Adrenal gland (tissue), 12 donors: ENCODE measurements around the gene PATJ. TPM values are rescaled to one million over a fixed set of nuclear protein-coding genes. Genes with fewer than 3 reads are reported as not detected.

Source experiments
- DNase-seq, 7 donors: peaks; one replicate each; pipeline ENCODE4 v3.0.0-alpha.2; 2019 to 2020
- H3K27ac ChIP-seq, 5 donors: fragments of 200-600 bp; sonication (generic) in 4 of 5; 1 replicate in 3 of 5; 2 replicates in 2 of 5; pipeline versions ENCODE4 v1.5.1 to v1.8.0; 2016 to 2020; ENCODE audit warnings: mild to moderate bottlenecking in 1 of 5
- H3K27me3 ChIP-seq: fragments of 200-600 bp; 2 replicates; pipeline ENCODE4 v1.8.0; 2021
- H3K36me3 ChIP-seq, 2 donors: fragments of 200-600 bp; replicated peaks in 1 of 2; 1 replicate in 1 of 2; 2 replicates in 1 of 2; pipeline versions ENCODE4 v1.5.1 to v1.8.0; 2018 to 2022
- H3K4me1 ChIP-seq, 2 donors: fragments of 200-600 bp; replicated peaks in 1 of 2; 1 replicate in 1 of 2; 2 replicates in 1 of 2; pipeline versions ENCODE4 v1.5.1 to v1.8.0; 2018 to 2021
- H3K4me3 ChIP-seq, 4 donors: fragments of 200-600 bp; sonication (generic) in 3 of 4; one replicate each; pipeline ENCODE4 v1.5.1; 2016 to 2018
- H3K9me3 ChIP-seq, 3 donors: fragments of 200-600 bp; sonication (generic) in 1 of 3; replicated peaks in 1 of 3; 1 replicate in 2 of 3; 2 replicates in 1 of 3; pipeline versions ENCODE4 v1.5.1 to v1.8.0; 2016 to 2021
- POLR2A ChIP-seq, 2 donors: fragments of 450-650 bp; IDR thresholded peaks; one replicate each; pipeline ENCODE4 v1.6.1; 2017; ENCODE audit warnings: antibody characterized with exemption in 2 of 2, mild to moderate bottlenecking in 2 of 2, moderate library complexity in 1 of 2
- WGBS, 4 donors: extraction: QIAGEN DNeasy Blood & Tissue Kit in 2 of 4; methylation state at CpG; one replicate each; pipeline versions ENCODE4 v1.1.5 to v1.1.7; 2013 to 2017; 5-methylcytosine and 5-hydroxymethylcytosine counted together
- intact Hi-C, 2 donors: fragments of 100-400 bp; cut with DNase I; formaldehyde crosslinking; loops; one replicate each; pipeline versions ENCODE4 v1.14.1 to v1.15.0; 2022 to 2023
- polyA plus RNA-seq, 3 donors: library from polyadenylated mRNA; stranded (reverse); fragments of 200-250 nt in 2 of 3; fragments of 350-450 nt in 1 of 3; fragmentation: Illumina TruSeq in 1 of 3; extraction: RNeasy Lipid Tissue Mini Kit (QIAGEN cat#74804) in 1 of 3; gene quantifications; one replicate each; pipeline ENCODE4 v1.2.3, GENCODE V29; 2013 to 2014
- total RNA-seq, 9 donors: library from RNA; depleted of rRNA in 4 of 9; stranded (reverse); fragments of >200 nt in 4 of 9; fragments of 120-200 nt in 1 of 9; fragmentation: NEBNext Ultra II Directional in 1 of 9; extraction: Animal tissue kit (Norgen Biotek cat#: 25700) in 1 of 9; gene quantifications; one replicate each; pipeline versions ENCODE4 v1.1.0 to v1.2.4, GENCODE V29; 2013 to 2023
- TF ChIP-seq, protein P1 (sequence below), 6 experiments: fragments of 450-650 bp in 4 of 6; fragments of 200-600 bp in 2 of 6; sonication (generic) in 1 of 6; IDR thresholded peaks; 1 replicate in 5 of 6; 2 replicates in 1 of 6; pipeline versions ENCODE4 v1.5.1 to v1.8.0; 2016 to 2021; ENCODE audit warnings: antibody characterized with exemption in 6 of 6, mild to moderate bottlenecking in 2 of 6, moderate library complexity in 1 of 6
- donor health status: healthy with polysubstance abuse.
- donor health status: Bipolar disorder and iron deficiency.
- donor health status: DM: yes; HTN: yes; CAD: no.
- donor health status: DM: no; HTN: no; CAD: no.
- donor health status: DM: no; HTN: no; CAD: no.
- donor health status: DM: yes; HTN: yes; CAD: no.

The PATJ gene
- total and polyA plus RNA-seq, 12 donors, result 6.8 to 36.6 (median 23.4) TPM

DNA sequence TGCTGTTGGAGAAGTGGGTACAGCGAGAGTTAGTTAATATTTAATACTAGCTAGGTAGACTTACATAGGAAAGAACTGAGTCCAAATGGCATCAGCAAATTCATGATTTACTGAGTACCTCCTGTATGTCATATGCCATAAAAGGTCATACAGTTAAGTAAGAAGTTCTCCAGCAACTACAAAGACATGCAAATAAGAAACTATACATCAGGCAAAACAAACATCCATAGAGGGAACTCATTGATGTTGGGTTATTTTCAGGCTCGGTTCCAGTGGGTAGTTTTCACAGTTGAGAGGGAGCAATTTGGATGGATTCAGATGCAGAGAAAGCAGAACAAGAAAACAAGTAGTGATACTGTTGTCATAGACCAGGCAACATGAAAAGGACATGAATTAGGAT, 287.4 kb downstream of the PATJ start:
- no peak for DNase-seq
- intact Hi-C loops, result no loop called here
- TF ChIP-seq POLR2A (IDR thresholded peaks at IDR 0.05), result no peak
- TF ChIP-seq, protein P1, sequence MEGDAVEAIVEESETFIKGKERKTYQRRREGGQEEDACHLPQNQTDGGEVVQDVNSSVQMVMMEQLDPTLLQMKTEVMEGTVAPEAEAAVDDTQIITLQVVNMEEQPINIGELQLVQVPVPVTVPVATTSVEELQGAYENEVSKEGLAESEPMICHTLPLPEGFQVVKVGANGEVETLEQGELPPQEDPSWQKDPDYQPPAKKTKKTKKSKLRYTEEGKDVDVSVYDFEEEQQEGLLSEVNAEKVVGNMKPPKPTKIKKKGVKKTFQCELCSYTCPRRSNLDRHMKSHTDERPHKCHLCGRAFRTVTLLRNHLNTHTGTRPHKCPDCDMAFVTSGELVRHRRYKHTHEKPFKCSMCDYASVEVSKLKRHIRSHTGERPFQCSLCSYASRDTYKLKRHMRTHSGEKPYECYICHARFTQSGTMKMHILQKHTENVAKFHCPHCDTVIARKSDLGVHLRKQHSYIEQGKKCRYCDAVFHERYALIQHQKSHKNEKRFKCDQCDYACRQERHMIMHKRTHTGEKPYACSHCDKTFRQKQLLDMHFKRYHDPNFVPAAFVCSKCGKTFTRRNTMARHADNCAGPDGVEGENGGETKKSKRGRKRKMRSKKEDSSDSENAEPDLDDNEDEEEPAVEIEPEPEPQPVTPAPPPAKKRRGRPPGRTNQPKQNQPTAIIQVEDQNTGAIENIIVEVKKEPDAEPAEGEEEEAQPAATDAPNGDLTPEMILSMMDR (IDR thresholded peaks at IDR 0.05), result no peak
- Histone ChIP-seq H3K4me3 (no peak overlapping the region), H3K27ac (no peak overlapping the region), H3K4me1 (no peaks in the 10 kb centered on the region), H3K27me3 (no peaks in the 10 kb centered on the region), H3K9me3 (no peaks in the 10 kb centered on the region), H3K36me3 (no peaks in the 10 kb centered on the region)
- WGBS, 4 donors, result 75 to 85% (median 83%) methylated on average over 2 of the region's 2 CpGs

DNA sequence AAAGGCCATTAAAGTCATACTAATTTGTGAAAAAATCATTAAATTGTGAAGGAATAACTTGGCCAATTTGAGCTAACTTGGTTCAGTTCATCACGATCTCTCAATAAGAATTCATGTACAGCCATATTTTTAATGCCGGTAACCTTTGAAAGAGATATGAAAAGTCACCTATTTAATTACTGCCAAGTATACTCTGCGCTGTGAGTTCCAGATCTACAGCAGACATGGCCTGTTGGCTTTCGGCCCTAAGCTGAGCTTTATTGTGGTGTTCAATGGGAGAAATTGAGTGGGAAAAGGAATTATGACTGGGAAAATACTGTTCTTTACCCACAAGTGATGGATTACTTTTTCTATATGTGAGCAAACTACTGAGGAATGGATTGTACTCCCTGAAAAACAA, 292.5 kb downstream of the PATJ start:
- Histone ChIP-seq H3K4me1 (no peaks in the 10 kb centered on the region), H3K27ac (no peak overlapping the region), H3K27me3 (no peaks in the 10 kb centered on the region), H3K36me3 (no peaks in the 10 kb centered on the region), H3K4me3 (no peak overlapping the region), H3K9me3 (no peaks in the 10 kb centered on the region)
- intact Hi-C loops, result no loop called here
- DNase-seq, result no peak
- WGBS, 4 donors, result 71 to 80% (median 73%) methylated on average over 4 of the region's 4 CpGs
- TF ChIP-seq, protein P1 (IDR thresholded peaks at IDR 0.05), result no peak
- TF ChIP-seq POLR2A (IDR thresholded peaks at IDR 0.05), result no peak

DNA sequence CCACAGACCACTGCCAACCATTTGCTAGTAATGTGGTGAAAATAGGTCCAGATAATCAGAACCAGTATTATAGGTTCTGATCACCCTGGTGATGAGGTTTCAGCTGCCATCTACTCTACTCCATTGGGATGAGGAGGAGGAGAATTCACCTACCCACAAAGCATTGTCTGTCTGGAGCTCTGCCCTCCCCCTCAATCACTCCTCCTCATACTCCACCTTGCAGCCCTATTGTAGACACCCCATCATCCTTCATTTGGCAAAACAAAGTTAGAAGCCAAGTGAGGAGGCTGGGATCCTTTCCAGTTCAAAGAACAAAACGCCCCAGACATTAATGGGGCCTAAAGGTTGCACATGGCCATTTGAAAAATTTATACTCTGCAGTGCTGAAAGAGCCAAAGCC, 295.0 kb downstream of the PATJ start:
- intact Hi-C loops, result no loop called here
- Histone ChIP-seq H3K9me3 (no peaks in the 10 kb centered on the region), H3K36me3 (no peaks in the 10 kb centered on the region), H3K4me3 (no peak overlapping the region), H3K27me3 (no peaks in the 10 kb centered on the region), H3K27ac (no peak overlapping the region), H3K4me1 (no peaks in the 10 kb centered on the region)
- 61 to 73% (median 65%) methylated on average over 1 of the region's 1 CpG for WGBS, 4 donors
- TF ChIP-seq, protein P1 (IDR thresholded peaks at IDR 0.05), result no peak
- TF ChIP-seq POLR2A (IDR thresholded peaks at IDR 0.05), result no peak
- no peak for DNase-seq

DNA sequence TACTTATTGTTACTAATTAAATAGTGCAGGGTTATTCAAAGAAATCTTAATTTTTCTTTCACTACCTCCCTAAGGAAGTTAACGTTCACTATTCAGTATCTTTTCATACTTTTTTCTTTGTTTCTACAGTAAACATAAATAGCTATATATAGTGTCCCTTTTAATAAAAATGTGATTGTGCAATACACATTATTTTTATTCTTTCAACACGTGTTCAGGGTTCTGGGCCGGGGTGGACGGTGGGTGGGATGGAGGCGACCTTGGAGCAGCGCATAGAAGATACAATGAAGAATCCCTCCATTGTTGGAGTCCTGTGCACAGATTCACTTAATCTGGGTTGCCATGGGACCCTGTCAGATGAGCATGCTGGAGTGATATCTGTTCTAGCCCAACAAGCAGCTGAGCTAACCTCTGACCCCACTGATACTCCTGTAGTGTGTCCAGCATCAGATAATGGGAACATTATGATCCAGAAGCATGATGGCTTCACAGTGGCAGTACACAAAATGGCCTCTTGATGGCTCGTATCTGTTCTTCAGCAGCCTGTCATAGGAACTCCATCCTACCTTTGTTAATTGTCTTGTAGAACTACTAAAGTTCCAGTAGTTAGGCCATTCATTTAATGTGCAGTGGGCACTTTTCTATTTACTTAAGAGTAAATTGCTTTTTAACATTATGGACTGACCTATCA, 296.5 kb downstream of the PATJ start:
- intact Hi-C loops, result no loop called here
- TF ChIP-seq POLR2A (IDR thresholded peaks at IDR 0.05), result no peak
- TF ChIP-seq, protein P1 (IDR thresholded peaks at IDR 0.05), result no peak
- WGBS, 4 donors, result 75 to 84% (median 80%) methylated on average over 7 of the region's 7 CpGs
- Histone ChIP-seq H3K9me3 (no peaks in the 10 kb centered on the region), H3K27ac (no peak overlapping the region), H3K4me3 (no peak overlapping the region), H3K4me1 (no peaks in the 10 kb centered on the region), H3K27me3 (no peaks in the 10 kb centered on the region), H3K36me3 (no peaks in the 10 kb centered on the region)
- no peak for DNase-seq
